ENCODE data around the gene ZNF2. TPM values are rescaled to one million over a fixed set of nuclear protein-coding genes. Genes with fewer than 3 reads are reported as not detected.

ZNF2 gene
- total RNA-seq, 2 donors from 2014 or later, result 2.9 to 4.1 TPM

GRCh38 chr2:95159690-95160449 is 5.7 kb upstream of the ZNF2 start, which contains the start of gene ZNF514:
Gene ZNF514, minus strand, starts transcription at chr2:95159848. Its CDS starts 6,595 bp downstream, at chr2:95153253.
- Mint-ChIP-seq H3K4me3 (peak within 1 kb of the TSS; percentile 75), H3K36me3 (ENCODE audit: low read depth) (peaks cover 33% of the 10 kb centered on the region), H3K4me1 (peaks cover 16% of the 10 kb centered on the region), H3K27me3 (ENCODE audit: insufficient read depth) (peaks cover 4% of the 10 kb centered on the region), H3K9me3 (no peaks in the 10 kb centered on the region), H3K27ac (peak within 1 kb of the TSS; percentile 79)
- Histone ChIP-seq H3K27ac (ENCODE audit: low read depth, low read length) (no peak within 1 kb of the TSS), H3K36me3 (ENCODE audit: control insufficient read depth, insufficient read depth, low read length) (peaks cover 17% of the 10 kb centered on the region), H3K4me3 (ENCODE audit: low read length) (peak within 1 kb of the TSS; percentile 85), H3K9ac (ENCODE audit: extremely low read depth, low read length, poor library complexity, severe bottlenecking) (peak within 1 kb of the TSS; percentile 40), H3K4me1 (ENCODE audit: control insufficient read depth, insufficient read depth, low read length) (no peaks in the 10 kb centered on the region), H3K9me3 (ENCODE audit: control insufficient read depth, low read length) (peaks cover 22% of the 10 kb centered on the region), H3K27me3 (ENCODE audit: control insufficient read depth, insufficient read depth, low read length, poor library complexity, severe bottlenecking) (no peaks in the 10 kb centered on the region)
- DNase-seq, result peak; percentile 86
- 13 to 49% methylated on average over 17 to 64 of the region's 64 CpGs for WGBS, 2 experiments (ENCODE audit: insufficient coverage in 1 of 2, insufficient read length in 1 of 2)
- TF ChIP-seq CTCF (conservative IDR thresholded peaks at IDR 0.05), result no peak

- Mint-ChIP-seq H3K27ac (peak overlapping the region; percentile 100), H3K27me3 (ENCODE audit: insufficient read depth) (peaks cover 3% of the 10 kb centered on the region), H3K9me3 (no peaks in the 10 kb centered on the region), H3K4me3 (peak overlapping the region; percentile 95), H3K4me1 (peaks cover 20% of the 10 kb centered on the region), H3K36me3 (ENCODE audit: low read depth) (peaks cover 6% of the 10 kb centered on the region)
- no peaks in the 10 kb centered on the region for H3K4me1 ChIP-seq (ENCODE audit: control insufficient read depth, insufficient read depth, low read length)
- no peaks in the 10 kb centered on the region for H3K9me3 ChIP-seq (ENCODE audit: control insufficient read depth, low read length)
- TF ChIP-seq CTCF (conservative IDR thresholded peaks at IDR 0.05), result no peak
- DNase-seq, result no peak
- H3K27me3 ChIP-seq (ENCODE audit: control insufficient read depth, insufficient read depth, low read length, poor library complexity, severe bottlenecking), result no peaks in the 10 kb centered on the region
- peak overlapping the region; percentile 94 for H3K4me3 ChIP-seq (ENCODE audit: low read length)
- no peak overlapping the region for H3K27ac ChIP-seq (ENCODE audit: low read depth, low read length)
- H3K9ac ChIP-seq (ENCODE audit: extremely low read depth, low read length, poor library complexity, severe bottlenecking), result peak overlapping the region; percentile 88
- H3K36me3 ChIP-seq (ENCODE audit: control insufficient read depth, insufficient read depth, low read length), result no peaks in the 10 kb centered on the region
- 1 to 3% methylated on average over 9 of the region's 9 CpGs for WGBS, 2 experiments (ENCODE audit: insufficient coverage in 1 of 2, insufficient read length in 1 of 2)
These were observed 609 bp upstream of the ZNF2 start for GRCh38 chr2:95165030-95165370.

DNA sequence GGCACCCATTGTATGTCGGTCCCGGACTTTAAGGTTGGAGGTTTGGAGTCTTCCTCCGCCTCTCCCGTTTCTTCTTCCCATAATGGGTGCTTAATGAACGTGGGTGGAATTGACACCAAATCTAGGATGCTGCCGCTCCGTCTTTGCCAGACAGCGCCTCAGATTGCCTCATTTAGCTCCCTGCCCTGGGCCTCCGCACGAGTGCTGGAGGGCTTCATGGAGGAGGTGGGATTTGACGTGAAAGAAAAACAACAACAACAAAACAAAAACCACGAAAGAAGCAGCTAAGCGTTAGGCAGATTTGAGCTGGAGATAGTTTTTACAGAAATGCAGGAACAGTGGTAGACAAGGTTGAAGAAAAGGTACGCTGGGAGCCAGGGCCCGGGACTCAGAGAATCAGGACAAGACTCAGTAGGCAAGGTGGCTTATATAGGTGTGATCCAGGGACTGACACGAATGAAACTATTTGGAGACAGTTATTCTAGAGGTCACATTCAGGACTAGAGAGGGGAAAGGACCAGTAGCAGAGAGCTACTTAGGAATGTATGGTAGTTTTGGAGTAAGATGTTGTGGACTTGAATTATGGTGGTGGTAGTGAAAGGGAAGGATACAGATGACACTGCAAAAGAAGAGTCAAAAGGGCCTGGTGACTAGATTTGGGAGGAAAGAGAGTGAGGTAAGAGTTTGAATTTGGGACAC is 605 bp downstream of the ZNF2 start:
- Mint-ChIP-seq H3K27me3 (ENCODE audit: insufficient read depth) (peaks cover 2% of the 10 kb centered on the region), H3K36me3 (ENCODE audit: low read depth) (peaks cover 6% of the 10 kb centered on the region), H3K4me1 (peaks cover 22% of the 10 kb centered on the region), H3K27ac (peak overlapping the region; percentile 100), H3K4me3 (peak overlapping the region; percentile 95), H3K9me3 (no peaks in the 10 kb centered on the region)
- H3K4me3 ChIP-seq (ENCODE audit: low read length), result peak overlapping the region; percentile 94
- TF ChIP-seq CTCF (conservative IDR thresholded peaks at IDR 0.05), result no peak
- no peaks in the 10 kb centered on the region for H3K4me1 ChIP-seq (ENCODE audit: control insufficient read depth, insufficient read depth, low read length)
- peak overlapping the region; percentile 88 for H3K9ac ChIP-seq (ENCODE audit: extremely low read depth, low read length, poor library complexity, severe bottlenecking)
- DNase-seq, result no peak
- H3K27me3 ChIP-seq (ENCODE audit: control insufficient read depth, insufficient read depth, low read length, poor library complexity, severe bottlenecking), result no peaks in the 10 kb centered on the region
- H3K27ac ChIP-seq (ENCODE audit: low read depth, low read length), result no peak overlapping the region
- H3K9me3 ChIP-seq (ENCODE audit: control insufficient read depth, low read length), result no peaks in the 10 kb centered on the region
- H3K36me3 ChIP-seq (ENCODE audit: control insufficient read depth, insufficient read depth, low read length), result no peaks in the 10 kb centered on the region
- WGBS, 2 experiments (ENCODE audit: insufficient coverage in 1 of 2, insufficient read length in 1 of 2), result 16 to 56% methylated on average over 3 to 16 of the region's 16 CpGs
